Measurements from ENCODE around the gene TNFSF11. TPM values are rescaled to one million over a fixed set of nuclear protein-coding genes. Genes with fewer than 3 reads are reported as not detected.

Gene TNFSF11
- total RNA-seq, 1 donor from 2014 or later: 0.65 TPM

GRCh38 chr13:42625611-42626010, 51.7 kb downstream of the TNFSF11 start:
- no peaks in the 10 kb centered on the region for H3K9me3 Mint-ChIP-seq
- H3K4me1 Mint-ChIP-seq (ENCODE audit: unreplicated experiment): peaks cover 1% of the 10 kb centered on the region
- DNase-seq (ENCODE audit: extremely low spot score, unreplicated experiment): no peak
- no peaks in the 10 kb centered on the region for H3K36me3 Mint-ChIP-seq
- no peak overlapping the region for H3K27ac Mint-ChIP-seq
- peaks cover 28% of the 10 kb centered on the region for H3K27me3 Mint-ChIP-seq
- no peak for TF ChIP-seq CTCF (conservative IDR thresholded peaks at IDR 0.05)
- no peak overlapping the region for H3K4me3 Mint-ChIP-seq

- H3K9me3 Mint-ChIP-seq: no peaks in the 10 kb centered on the region
- no peak overlapping the region for H3K27ac Mint-ChIP-seq
Observed at GRCh38 chr13:42626176-42626860, 52.4 kb downstream of the TNFSF11 start.

GRCh38 chr13:42628666-42629065, 54.7 kb downstream of the TNFSF11 start:
- no peaks in the 10 kb centered on the region for H3K9me3 Mint-ChIP-seq
- DNase-seq (ENCODE audit: extremely low spot score, unreplicated experiment): no peak
- peaks cover 10% of the 10 kb centered on the region for H3K4me1 Mint-ChIP-seq (ENCODE audit: unreplicated experiment)
- no peak overlapping the region for H3K4me3 Mint-ChIP-seq
- peaks cover 22% of the 10 kb centered on the region for H3K27me3 Mint-ChIP-seq
- no peak overlapping the region for H3K27ac Mint-ChIP-seq
- no peaks in the 10 kb centered on the region for H3K36me3 Mint-ChIP-seq
- no peak for TF ChIP-seq CTCF (conservative IDR thresholded peaks at IDR 0.05)

More at GRCh38 chr13:42626176-42626860, 52.4 kb downstream of the TNFSF11 start:
- no peak overlapping the region for H3K4me3 Mint-ChIP-seq
- H3K36me3 Mint-ChIP-seq: no peaks in the 10 kb centered on the region
- no peak for DNase-seq (ENCODE audit: extremely low spot score, unreplicated experiment)
- H3K4me1 Mint-ChIP-seq (ENCODE audit: unreplicated experiment): peaks cover 5% of the 10 kb centered on the region
- H3K27me3 Mint-ChIP-seq: peaks cover 28% of the 10 kb centered on the region
- TF ChIP-seq CTCF (conservative IDR thresholded peaks at IDR 0.05): no peak

- Mint-ChIP-seq H3K9me3 (no peaks in the 10 kb centered on the region), H3K27me3 (peaks cover 7% of the 10 kb centered on the region), H3K4me3 (no peak overlapping the region), H3K36me3 (no peaks in the 10 kb centered on the region), H3K4me1 (ENCODE audit: unreplicated experiment) (peaks cover 10% of the 10 kb centered on the region), H3K27ac (no peak overlapping the region)
- no peak for TF ChIP-seq CTCF (conservative IDR thresholded peaks at IDR 0.05)
- DNase-seq (ENCODE audit: extremely low spot score, unreplicated experiment): no peak
Observed at GRCh38 chr13:42631181-42631580, 57.2 kb downstream of the TNFSF11 start.

- Mint-ChIP-seq H3K4me3 (no peak overlapping the region), H3K36me3 (no peaks in the 10 kb centered on the region), H3K27me3 (peaks cover 3% of the 10 kb centered on the region), H3K27ac (no peak overlapping the region), H3K4me1 (ENCODE audit: unreplicated experiment) (peaks cover 10% of the 10 kb centered on the region), H3K9me3 (no peaks in the 10 kb centered on the region)
- TF ChIP-seq CTCF (conservative IDR thresholded peaks at IDR 0.05): no peak
- DNase-seq (ENCODE audit: extremely low spot score, unreplicated experiment): no peak
Observed at GRCh38 chr13:42633495-42633894, 59.5 kb downstream of the TNFSF11 start.

Measured in type B pancreatic cell (in vitro differentiated cells).